Right atrium auricular region (tissue), 2 donors: ENCODE measurements around the gene OOSP2. TPM values are rescaled to one million over a fixed set of nuclear protein-coding genes. Genes with fewer than 3 reads are reported as not detected.

Experiments used
- DNase-seq: peaks from one replicate; pipeline ENCODE4 v3.0.0-alpha.2; 2019; ENCODE audit warnings: low spot score
- H3K27ac ChIP-seq, 2 donors: fragments of 200-600 bp; sonication (generic); 1 replicate in 1 of 2; 2 replicates in 1 of 2; pipeline ENCODE4 v1.5.1; 2016 to 2019
- H3K27me3 ChIP-seq, 2 donors: fragments of 200-600 bp; sonication (generic); one replicate each; pipeline versions ENCODE4 v1.5.1 to v1.6.0; 2017 to 2019
- H3K36me3 ChIP-seq: fragments of 200-600 bp; sonication (generic); one replicate; pipeline ENCODE4 v1.5.1; 2016
- H3K4me1 ChIP-seq, 2 donors: fragments of 200-600 bp; sonication (generic); one replicate each; pipeline versions ENCODE4 v1.5.1 to v1.6.0; 2017 to 2019
- H3K4me3 ChIP-seq, 2 donors: fragments of 200-600 bp; sonication (generic); 1 replicate in 1 of 2; 2 replicates in 1 of 2; pipeline ENCODE4 v1.5.1; 2017 to 2019; ENCODE audit warnings: mild to moderate bottlenecking in 1 of 2, moderate library complexity in 1 of 2
- H3K9me3 ChIP-seq, 2 donors: fragments of 200-600 bp; sonication (generic); one replicate each; pipeline ENCODE4 v1.5.1; 2019
- CTCF ChIP-seq, 2 donors: fragments of 200-600 bp; sonication (generic); IDR thresholded peaks; one replicate each; pipeline ENCODE4 v1.5.1; 2019; ENCODE audit warnings: antibody characterized with exemption in 2 of 2
- total RNA-seq, 2 donors: library from RNA; depleted of rRNA; stranded (reverse); fragments of >200 nt; gene quantifications; one replicate each; pipeline ENCODE4 v1.1.0, GENCODE V29; 2016

OOSP2 gene
- total RNA-seq, 2 donors from 2014 or later = not detected

GRCh38 chr11:60056349-60056969 lies 16.2 kb downstream of the OOSP2 start, which contains the start of gene MS4A3:
Gene MS4A3 (plus strand): TSS chr11:60056665. CDS start chr11:60061161, 4,496 bp downstream.
- Histone ChIP-seq H3K36me3 (no peaks in the 10 kb centered on the region), H3K9me3 (no peaks in the 10 kb centered on the region), H3K27me3 (no peaks in the 10 kb centered on the region), H3K27ac (no peak within 1 kb of the TSS), H3K4me3 (no peak within 1 kb of the TSS), H3K4me1 (no peaks in the 10 kb centered on the region)
- DNase-seq = no peak
- no peak for TF ChIP-seq CTCF (IDR thresholded peaks at IDR 0.05)

DNA sequence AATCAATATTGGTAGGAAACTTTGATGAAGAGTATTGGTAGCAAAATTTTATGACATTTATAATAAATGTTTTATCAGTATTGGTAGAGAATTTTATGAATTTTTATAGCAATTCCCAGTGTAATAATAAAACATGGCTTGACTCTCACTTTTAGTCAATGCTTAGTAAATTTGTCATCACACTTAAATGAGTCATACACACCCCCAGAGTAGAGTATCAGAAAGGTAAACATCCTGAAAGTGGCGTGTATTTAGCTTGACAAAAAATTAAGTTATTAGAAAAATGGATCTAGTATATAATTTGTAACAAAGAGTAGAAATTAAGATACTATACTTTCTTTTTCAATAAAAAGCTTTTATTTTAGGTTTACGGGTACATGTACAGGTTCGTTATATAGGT lies 18.8 kb downstream of the OOSP2 start:
- no peak overlapping the region for H3K4me3 ChIP-seq
- TF ChIP-seq CTCF (IDR thresholded peaks at IDR 0.05) = no peak
- no peaks in the 10 kb centered on the region for H3K36me3 ChIP-seq
- no peaks in the 10 kb centered on the region for H3K9me3 ChIP-seq
- H3K27me3 ChIP-seq = no peaks in the 10 kb centered on the region
- H3K27ac ChIP-seq = no peak overlapping the region
- DNase-seq = no peak
- no peaks in the 10 kb centered on the region for H3K4me1 ChIP-seq

GRCh38 chr11:60059521-60060240 lies 19.5 kb downstream of the OOSP2 start:
- H3K27me3 ChIP-seq = no peaks in the 10 kb centered on the region
- H3K27ac ChIP-seq = no peak overlapping the region
- no peak for TF ChIP-seq CTCF (IDR thresholded peaks at IDR 0.05)
- no peaks in the 10 kb centered on the region for H3K9me3 ChIP-seq
- no peaks in the 10 kb centered on the region for H3K36me3 ChIP-seq
- no peak for DNase-seq
- H3K4me1 ChIP-seq = no peaks in the 10 kb centered on the region
- no peak overlapping the region for H3K4me3 ChIP-seq

- Histone ChIP-seq H3K4me3 (no peak overlapping the region), H3K27ac (no peak overlapping the region), H3K4me1 (no peaks in the 10 kb centered on the region), H3K36me3 (no peaks in the 10 kb centered on the region), H3K27me3 (no peaks in the 10 kb centered on the region), H3K9me3 (no peaks in the 10 kb centered on the region)
- DNase-seq = no peak
- TF ChIP-seq CTCF (IDR thresholded peaks at IDR 0.05) = no peak
Measured at GRCh38 chr11:60064111-60064510, 23.9 kb downstream of the OOSP2 start.

- no peaks in the 10 kb centered on the region for H3K27me3 ChIP-seq
- no peak overlapping the region for H3K4me3 ChIP-seq
- no peak for TF ChIP-seq CTCF (IDR thresholded peaks at IDR 0.05)
- no peak overlapping the region for H3K27ac ChIP-seq
- no peaks in the 10 kb centered on the region for H3K36me3 ChIP-seq
- H3K9me3 ChIP-seq = no peaks in the 10 kb centered on the region
- DNase-seq = no peak
- H3K4me1 ChIP-seq = no peaks in the 10 kb centered on the region
Measured at GRCh38 chr11:60065801-60066200, 25.6 kb downstream of the OOSP2 start.
